ENCODE measurements around the gene UFD1. TPM values are rescaled to one million over a fixed set of nuclear protein-coding genes. Genes with fewer than 3 reads are reported as not detected.

The UFD1 gene
- total RNA-seq, 1 donor from 2014 or later, result 37.7 TPM

DNA sequence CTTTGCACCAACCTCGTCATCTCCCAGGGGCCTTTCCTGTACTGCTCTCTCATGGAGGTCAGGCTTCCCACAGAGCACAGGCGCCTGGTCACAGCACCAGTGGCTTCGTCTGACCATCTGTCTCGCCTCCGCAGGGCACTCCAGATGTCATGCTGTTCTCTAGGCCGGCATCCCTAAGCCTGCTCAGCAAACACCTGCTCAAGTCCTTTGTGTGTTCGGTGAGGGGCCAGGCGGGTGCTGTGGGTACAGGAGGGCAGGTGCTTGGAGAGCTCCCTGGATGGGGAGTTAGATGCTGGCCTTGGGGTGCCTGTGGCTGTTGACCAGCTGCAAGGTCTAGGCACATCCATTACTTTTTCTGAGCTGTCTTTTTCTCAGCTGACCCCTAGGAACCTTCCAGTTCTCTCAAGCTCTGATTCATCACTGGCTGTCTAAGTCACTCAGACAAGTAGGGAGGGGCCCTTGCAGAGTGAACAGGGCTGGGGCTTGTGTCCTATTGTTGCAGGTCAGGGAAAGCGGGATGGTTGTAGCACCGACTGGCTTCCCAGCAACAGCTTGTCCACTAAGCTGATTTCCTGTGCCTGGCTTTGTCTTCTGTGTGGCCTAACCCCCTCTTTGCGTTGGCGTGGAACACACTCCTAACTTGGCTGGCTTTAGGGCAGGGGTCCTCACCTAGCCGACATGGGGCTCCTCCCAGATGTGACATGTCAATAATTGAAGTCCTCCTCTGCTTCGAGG lies 36.0 kb upstream of the UFD1 start:
- Histone ChIP-seq H3F3A (ENCODE audit: low read depth) (no peaks in the 10 kb centered on the region), H3K79me2 (ENCODE audit: low read depth) (no peaks in the 10 kb centered on the region), H2AFZ (replicated peaks) (no peak overlapping the region), H3K9me3 (ENCODE audit: low read depth) (no peaks in the 10 kb centered on the region), H3K4me1 (no peaks in the 10 kb centered on the region), H3K36me3 (no peaks in the 10 kb centered on the region), H3K27me3 (no peaks in the 10 kb centered on the region), H3K27ac (no peak overlapping the region), H4K20me1 (ENCODE audit: low read depth) (peaks cover 4% of the 10 kb centered on the region), H3K4me3 (no peak overlapping the region), H3K4me2 (no peak overlapping the region), H3K9ac (no peak overlapping the region)
- no peak for DNase-seq (ENCODE audit: low spot score)
- peaks cover 6% of the 10 kb centered on the region for H3K4me1 Mint-ChIP-seq
- no peaks in the 10 kb centered on the region for H3K9me3 Mint-ChIP-seq
- no peak overlapping the region for H3K4me3 Mint-ChIP-seq
- TF ChIP-seq EZH2 (IDR thresholded peaks at IDR 0.05) (no peak), EZH2phosphoT487 (IDR thresholded peaks at IDR 0.05) (no peak)
- TF ChIP-seq, protein P1, sequence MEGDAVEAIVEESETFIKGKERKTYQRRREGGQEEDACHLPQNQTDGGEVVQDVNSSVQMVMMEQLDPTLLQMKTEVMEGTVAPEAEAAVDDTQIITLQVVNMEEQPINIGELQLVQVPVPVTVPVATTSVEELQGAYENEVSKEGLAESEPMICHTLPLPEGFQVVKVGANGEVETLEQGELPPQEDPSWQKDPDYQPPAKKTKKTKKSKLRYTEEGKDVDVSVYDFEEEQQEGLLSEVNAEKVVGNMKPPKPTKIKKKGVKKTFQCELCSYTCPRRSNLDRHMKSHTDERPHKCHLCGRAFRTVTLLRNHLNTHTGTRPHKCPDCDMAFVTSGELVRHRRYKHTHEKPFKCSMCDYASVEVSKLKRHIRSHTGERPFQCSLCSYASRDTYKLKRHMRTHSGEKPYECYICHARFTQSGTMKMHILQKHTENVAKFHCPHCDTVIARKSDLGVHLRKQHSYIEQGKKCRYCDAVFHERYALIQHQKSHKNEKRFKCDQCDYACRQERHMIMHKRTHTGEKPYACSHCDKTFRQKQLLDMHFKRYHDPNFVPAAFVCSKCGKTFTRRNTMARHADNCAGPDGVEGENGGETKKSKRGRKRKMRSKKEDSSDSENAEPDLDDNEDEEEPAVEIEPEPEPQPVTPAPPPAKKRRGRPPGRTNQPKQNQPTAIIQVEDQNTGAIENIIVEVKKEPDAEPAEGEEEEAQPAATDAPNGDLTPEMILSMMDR (IDR thresholded peaks at IDR 0.05), result no peak
- peak overlapping the region; percentile 5 for H3K27ac Mint-ChIP-seq
- peaks cover 27% of the 10 kb centered on the region for H3K36me3 Mint-ChIP-seq
- no peaks in the 10 kb centered on the region for H3K27me3 Mint-ChIP-seq (ENCODE audit: insufficient read depth, low read depth)

DNA sequence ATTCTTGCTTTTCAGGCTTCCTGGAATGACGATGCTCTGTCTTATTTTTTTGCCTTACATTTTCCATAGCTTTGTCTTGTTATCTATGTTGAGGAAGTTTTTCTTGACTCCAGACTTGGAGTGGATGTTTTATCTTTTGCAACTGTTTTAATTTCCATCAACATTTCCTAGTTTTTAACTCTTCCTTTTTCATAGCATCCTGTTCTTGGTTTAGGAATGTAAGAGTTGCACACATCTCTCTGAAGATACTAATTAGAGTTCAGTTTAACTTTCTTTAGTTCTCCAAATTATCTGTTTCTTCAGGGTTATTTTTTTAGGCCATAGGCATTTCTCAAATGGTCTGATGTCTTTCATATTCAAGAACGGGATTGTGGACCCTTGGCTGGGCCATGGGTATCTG lies 34.8 kb upstream of the UFD1 start:
- Histone ChIP-seq H3K79me2 (ENCODE audit: low read depth) (no peaks in the 10 kb centered on the region), H3K4me3 (no peak overlapping the region), H3K9me3 (ENCODE audit: low read depth) (no peaks in the 10 kb centered on the region), H3K27ac (no peak overlapping the region), H3K36me3 (no peaks in the 10 kb centered on the region), H3K9ac (no peak overlapping the region), H4K20me1 (ENCODE audit: low read depth) (peaks cover 4% of the 10 kb centered on the region), H3K4me2 (no peak overlapping the region), H3K27me3 (no peaks in the 10 kb centered on the region), H2AFZ (replicated peaks) (no peak overlapping the region), H3K4me1 (no peaks in the 10 kb centered on the region), H3F3A (ENCODE audit: low read depth) (no peaks in the 10 kb centered on the region)
- no peaks in the 10 kb centered on the region for H3K9me3 Mint-ChIP-seq
- H3K27ac Mint-ChIP-seq, result no peak overlapping the region
- no peak for DNase-seq (ENCODE audit: low spot score)
- TF ChIP-seq EZH2 (IDR thresholded peaks at IDR 0.05) (no peak), EZH2phosphoT487 (IDR thresholded peaks at IDR 0.05) (no peak)
- TF ChIP-seq, protein P1 (IDR thresholded peaks at IDR 0.05), result no peak
- no peak overlapping the region for H3K4me3 Mint-ChIP-seq
- peaks cover 6% of the 10 kb centered on the region for H3K4me1 Mint-ChIP-seq
- peaks cover 27% of the 10 kb centered on the region for H3K36me3 Mint-ChIP-seq
- H3K27me3 Mint-ChIP-seq (ENCODE audit: insufficient read depth, low read depth), result no peaks in the 10 kb centered on the region

DNA sequence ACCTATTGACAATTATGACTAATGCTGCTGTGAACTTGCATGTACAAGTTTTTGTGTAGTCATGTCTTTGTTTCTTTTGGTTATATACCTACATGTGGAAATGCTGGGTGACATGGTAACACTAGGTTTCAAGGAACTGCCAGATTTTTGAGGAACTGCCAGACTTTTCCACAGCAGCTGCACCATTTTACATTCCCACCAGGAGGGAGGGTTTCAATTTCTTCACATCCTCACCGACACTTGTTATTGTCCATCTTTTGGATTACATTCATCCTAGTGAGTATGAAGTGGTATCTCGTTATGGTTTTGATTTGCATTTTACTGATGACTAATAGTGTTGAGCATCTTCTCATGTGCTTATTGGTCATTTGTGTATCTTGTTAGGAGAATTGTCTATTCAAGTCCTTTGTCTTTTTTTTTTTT lies 31.9 kb upstream of the UFD1 start:
- H3K27me3 ChIP-seq, result no peaks in the 10 kb centered on the region
- H3K27ac ChIP-seq, result no peak overlapping the region
- H3K4me3 ChIP-seq, result no peak overlapping the region
- Mint-ChIP-seq H3K9me3 (no peaks in the 10 kb centered on the region), H3K36me3 (peaks cover 26% of the 10 kb centered on the region), H3K27ac (no peak overlapping the region), H3K4me3 (no peak overlapping the region), H3K4me1 (peaks cover 7% of the 10 kb centered on the region), H3K27me3 (ENCODE audit: insufficient read depth, low read depth) (no peaks in the 10 kb centered on the region)
- no peaks in the 10 kb centered on the region for H3K79me2 ChIP-seq (ENCODE audit: low read depth)
- no peak for DNase-seq (ENCODE audit: low spot score)
- no peak overlapping the region for H2AFZ ChIP-seq (replicated peaks)
- H3K9ac ChIP-seq, result no peak overlapping the region
- no peaks in the 10 kb centered on the region for H3F3A ChIP-seq (ENCODE audit: low read depth)
- H3K9me3 ChIP-seq (ENCODE audit: low read depth), result no peaks in the 10 kb centered on the region
- H3K4me1 ChIP-seq, result no peaks in the 10 kb centered on the region
- peaks cover 4% of the 10 kb centered on the region for H4K20me1 ChIP-seq (ENCODE audit: low read depth)
- no peaks in the 10 kb centered on the region for H3K36me3 ChIP-seq
- TF ChIP-seq EZH2 (IDR thresholded peaks at IDR 0.05) (no peak), EZH2phosphoT487 (IDR thresholded peaks at IDR 0.05) (no peak)
- TF ChIP-seq, protein P1 (IDR thresholded peaks at IDR 0.05), result no peak
- no peak overlapping the region for H3K4me2 ChIP-seq
